LNCAP (cell line): ENCODE data around the gene CA4.

Source experiments
- CTCF ChIP-seq: fragments of 450-650 bp; IDR thresholded peaks from 2 replicates; pipeline ENCODE4 v1.5.1; 2017; ENCODE audit warnings: mild to moderate bottlenecking

Gene CA4

GRCh38 chr17:60193482-60193881 is 43.7 kb downstream of the CA4 start:
- no peak for TF ChIP-seq CTCF
